Endothelial cell of umbilical vein (primary cell): Measurements from ENCODE around the gene LCN6. TPM values are rescaled to one million over a fixed set of nuclear protein-coding genes. Genes with fewer than 3 reads are reported as not detected.

ENCODE experiments used
- BruUV-seq: library from RNA; stranded (reverse); fragments of 400-500 nt; replicated peaks from 2 replicates; lab custom pipeline; 2021; lab: Mats Ljungman, UMichigan
- CTCF ChIA-PET: fragments of 300-600, 350-600 bp; sonication (Branson Sonifier 250); formaldehyde crosslinking; loops from one replicate; lab custom pipeline; 2021; ENCODE audit warnings: antibody characterized with exemption, inconsistent platforms; lab: Charles Lee
- POLR2A ChIA-PET: fragments of 300-600, 350-600 bp; sonication (Branson Sonifier 250); formaldehyde crosslinking; loops from one replicate; lab custom pipeline; 2021; ENCODE audit warnings: antibody characterized with exemption, inconsistent platforms; lab: Charles Lee
- DNase-seq: peaks from one replicate; pipeline ENCODE4 v3.0.0-alpha.2; 2011; ENCODE audit warnings: low read depth, low spot score
- FAIRE-seq: peaks from 2 replicates; lab custom pipeline; 2011; peaks lifted over from hg19 to GRCh38; lab: Jason Lieb, UNC
- H2AFZ ChIP-seq: 2 replicates; pipeline ENCODE4 v1.6.0; 2012; ENCODE audit warnings: low read depth, low read length, control low read depth, inconsistent platforms
- H3K27ac ChIP-seq: 2 replicates; pipeline ENCODE4 v1.5.1; 2011; ENCODE audit warnings: low read depth, mild to moderate bottlenecking, control low read depth, low read length, moderate library complexity; ENCODE audit not compliant: insufficient read depth
- H3K27me3 ChIP-seq, 2 experiments: 2 replicates each; pipeline versions ENCODE4 v1.6.0 to v1.6.1; 2011; ENCODE audit warnings: low read length in 2 of 2, mixed read lengths in 1 of 2; ENCODE audit not compliant: control insufficient read depth in 2 of 2, insufficient read depth in 2 of 2
- H3K36me3 ChIP-seq, 2 experiments: 2 replicates in 1 of 2; 3 replicates in 1 of 2; pipeline ENCODE4 v1.5.1; 2011; ENCODE audit warnings: low read length in 2 of 2, mild to moderate bottlenecking in 1 of 2, moderate library complexity in 1 of 2; ENCODE audit not compliant: control insufficient read depth in 2 of 2, insufficient read depth in 2 of 2; ENCODE audit errors: extremely low read depth in 1 of 2
- H3K4me1 ChIP-seq: 3 replicates; pipeline ENCODE4 v1.5.1; 2011; ENCODE audit warnings: mild to moderate bottlenecking, low read length; ENCODE audit not compliant: control insufficient read depth, insufficient read depth; ENCODE audit errors: extremely low read depth
- H3K4me2 ChIP-seq: 2 replicates; pipeline ENCODE4 v1.6.1; 2011; ENCODE audit warnings: low read length, control low read depth, mixed read lengths; ENCODE audit not compliant: insufficient read depth
- H3K4me3 ChIP-seq, 3 experiments: fragments of 200-600 bp in 1 of 3; sonication (generic), shearing (Covaris generic) in 1 of 3; replicated peaks in 1 of 3; 2 replicates each; pipeline ENCODE4 v1.5.1; 2011 to 2016; ENCODE audit warnings: control low read depth in 3 of 3, low read length in 3 of 3, mild to moderate bottlenecking in 2 of 3, inconsistent platforms in 1 of 3, low read depth in 1 of 3, moderate library complexity in 1 of 3; ENCODE audit not compliant: insufficient read depth in 1 of 3
- H3K79me2 ChIP-seq: 2 replicates; pipeline ENCODE4 v1.6.0; 2012; ENCODE audit warnings: low read length, inconsistent platforms; ENCODE audit not compliant: control insufficient read depth, insufficient read depth
- H3K9ac ChIP-seq: replicated peaks from 2 replicates; pipeline ENCODE3; 2011; ENCODE audit warnings: low read length, control low read depth; ENCODE audit not compliant: insufficient read depth; ENCODE audit errors: extremely low read depth
- H3K9me1 ChIP-seq: replicated peaks from 3 replicates; pipeline ENCODE4 v1.6.0; 2011; ENCODE audit warnings: mild to moderate bottlenecking, low read length; ENCODE audit not compliant: control insufficient read depth, insufficient read depth; ENCODE audit errors: extremely low read depth
- H3K9me3 ChIP-seq: replicated peaks from 2 replicates; pipeline ENCODE4 v1.5.1; 2012; ENCODE audit warnings: low read length, inconsistent platforms; ENCODE audit not compliant: control insufficient read depth, insufficient read depth
- H4K20me1 ChIP-seq: replicated peaks from 2 replicates; pipeline ENCODE3; 2011; ENCODE audit warnings: mild to moderate bottlenecking, low read length; ENCODE audit not compliant: control insufficient read depth, insufficient read depth; ENCODE audit errors: extremely low read depth
- MYC ChIP-seq: IDR thresholded peaks from one replicate; pipeline ENCODE4 v1.6.1; 2011; ENCODE audit warnings: mild to moderate bottlenecking, low read depth, low read length
- POLR2A ChIP-seq: IDR thresholded peaks from 2 replicates; pipeline ENCODE4 v1.6.1; 2012; ENCODE audit warnings: low read depth, mild to moderate bottlenecking, control low read depth, low read length
- dilution Hi-C: fragments of 300-500 bp; cut with MboI; formaldehyde crosslinking; loops from one replicate; pipeline ENCODE4 v1.15.0; 2019; ENCODE audit warnings: low sequenced_read_pairs; ENCODE audit not compliant: extremely low pct_ligation_motif_present
- intact Hi-C: fragments of 100-400 bp; cut with micrococcal nuclease; formaldehyde crosslinking; loops from one replicate; pipeline ENCODE4 v1.10.0; 2022
- polyA plus RNA-seq, 4 experiments: library from polyadenylated mRNA; depleted of rRNA in 3 of 4; stranded (reverse) in 3 of 4; unstranded in 1 of 4; fragments of >200 nt; gene quantifications; 2 replicates each; pipeline versions ENCODE4 v1.2.1 to v1.2.3, GENCODE V29; 2011 to 2012; ENCODE audit warnings: missing spikeins in 1 of 4
- total RNA-seq: library from RNA; stranded (reverse); gene quantifications from 2 replicates; pipeline ENCODE4 v1.2.3, GENCODE V29; 2021
- TF ChIP-seq, protein P1 (sequence below), 2 donors: IDR thresholded peaks; 1 replicate in 1 of 2; 2 replicates in 1 of 2; pipeline ENCODE4 v1.5.1; 2011; ENCODE audit warnings: low read length in 2 of 2, mild to moderate bottlenecking in 2 of 2, moderate library complexity in 2 of 2, control low read depth in 1 of 2, inconsistent platforms in 1 of 2, low read depth in 1 of 2; ENCODE audit not compliant: insufficient read depth in 1 of 2; ENCODE audit errors: extremely low read depth in 1 of 2
- TF ChIP-seq, protein P2 (sequence below): IDR thresholded peaks from 2 replicates; pipeline ENCODE4 v1.6.1; 2011; ENCODE audit not compliant: insufficient read depth, insufficient read length

Gene LCN6
- total and polyA plus RNA-seq, 2 donors (not counting 3 experiments of a cell fraction or from before 2014, with no cell fraction given) = 0.17 TPM; not detected in 1

DNA sequence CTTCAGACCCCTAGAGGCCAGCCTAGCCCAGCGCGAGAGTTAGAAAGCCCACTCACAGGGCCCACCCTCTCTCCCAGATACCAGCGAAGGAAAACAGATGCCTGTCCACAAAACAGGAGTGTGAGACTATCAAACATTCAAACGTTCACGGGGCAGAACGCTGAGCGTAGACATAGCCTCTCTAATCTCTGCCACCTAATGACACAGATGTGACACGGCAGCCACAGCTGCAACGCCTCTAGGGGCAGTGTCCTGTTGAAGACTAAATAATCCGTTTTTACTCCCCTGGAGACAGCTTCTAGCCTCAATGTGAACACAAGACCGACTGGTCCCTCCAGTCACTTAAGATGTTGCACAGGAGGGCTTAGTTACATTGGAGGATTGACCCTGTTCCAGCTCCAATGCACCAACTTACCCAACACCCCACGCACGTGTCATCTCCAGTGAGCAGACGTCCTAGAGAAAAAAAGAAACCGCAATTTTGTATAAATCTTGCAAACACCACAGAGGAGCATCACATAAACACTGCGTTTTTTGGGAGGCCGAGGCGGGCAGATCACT is 21.6 kb downstream of the LCN6 start:
- H3K4me1 ChIP-seq = peaks cover 43% of the 10 kb centered on the region
- CTCF ChIA-PET = interaction anchor here (0.9 to 3.0 kb wide), 7 partner anchors 8 to 33 kb away, joined by 3 to 16 read pairs (median 4); partner anchors contain the start of gene LCN8
- no peaks in the 10 kb centered on the region for H4K20me1 ChIP-seq
- H3K27me3 ChIP-seq = no peaks in the 10 kb centered on the region
- H3K27ac ChIP-seq = peak overlapping the region; percentile 30
- no peaks in the 10 kb centered on the region for H3K9me1 ChIP-seq
- DNase-seq (peak; percentile 56), FAIRE-seq (peak; percentile 72)
- BruUV-seq = no TSS peak
- H3K4me2 ChIP-seq = peak overlapping the region; percentile 67
- TF ChIP-seq, protein P1, sequence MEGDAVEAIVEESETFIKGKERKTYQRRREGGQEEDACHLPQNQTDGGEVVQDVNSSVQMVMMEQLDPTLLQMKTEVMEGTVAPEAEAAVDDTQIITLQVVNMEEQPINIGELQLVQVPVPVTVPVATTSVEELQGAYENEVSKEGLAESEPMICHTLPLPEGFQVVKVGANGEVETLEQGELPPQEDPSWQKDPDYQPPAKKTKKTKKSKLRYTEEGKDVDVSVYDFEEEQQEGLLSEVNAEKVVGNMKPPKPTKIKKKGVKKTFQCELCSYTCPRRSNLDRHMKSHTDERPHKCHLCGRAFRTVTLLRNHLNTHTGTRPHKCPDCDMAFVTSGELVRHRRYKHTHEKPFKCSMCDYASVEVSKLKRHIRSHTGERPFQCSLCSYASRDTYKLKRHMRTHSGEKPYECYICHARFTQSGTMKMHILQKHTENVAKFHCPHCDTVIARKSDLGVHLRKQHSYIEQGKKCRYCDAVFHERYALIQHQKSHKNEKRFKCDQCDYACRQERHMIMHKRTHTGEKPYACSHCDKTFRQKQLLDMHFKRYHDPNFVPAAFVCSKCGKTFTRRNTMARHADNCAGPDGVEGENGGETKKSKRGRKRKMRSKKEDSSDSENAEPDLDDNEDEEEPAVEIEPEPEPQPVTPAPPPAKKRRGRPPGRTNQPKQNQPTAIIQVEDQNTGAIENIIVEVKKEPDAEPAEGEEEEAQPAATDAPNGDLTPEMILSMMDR (IDR thresholded peaks at IDR 0.05; ENCODE audit: extremely low read depth in 1 of 2, insufficient read depth in 1 of 2, low read depth in 1 of 2, low read length in 2 of 2) = peak; percentile 42 to 49
- TF ChIP-seq, protein P2, sequence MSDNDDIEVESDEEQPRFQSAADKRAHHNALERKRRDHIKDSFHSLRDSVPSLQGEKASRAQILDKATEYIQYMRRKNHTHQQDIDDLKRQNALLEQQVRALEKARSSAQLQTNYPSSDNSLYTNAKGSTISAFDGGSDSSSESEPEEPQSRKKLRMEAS = no peak
- peak overlapping the region; percentile 18 to 89 (median 70) for H3K4me3 ChIP-seq
- H3K9ac ChIP-seq = peak overlapping the region; percentile 67
- POLR2A ChIA-PET = interaction anchor here (0.6 to 3.3 kb wide), 6 partner anchors 8 to 341 kb away, joined by 4 to 32 read pairs (median 8); partner anchors contain the start of gene AGPAT2
- intact Hi-C loops = loop anchor here (5.0 kb wide), 1 partner anchor 66 kb away; the partner anchor contains the start of gene TMEM141
- no peak overlapping the region for H2AFZ ChIP-seq
- H3K36me3 ChIP-seq = peaks cover 12 to 36% of the 10 kb centered on the region in 2 experiments
- dilution Hi-C loops = no loop called here
- no peaks in the 10 kb centered on the region for H3K9me3 ChIP-seq
- H3K79me2 ChIP-seq = peaks cover 81% of the 10 kb centered on the region

DNA sequence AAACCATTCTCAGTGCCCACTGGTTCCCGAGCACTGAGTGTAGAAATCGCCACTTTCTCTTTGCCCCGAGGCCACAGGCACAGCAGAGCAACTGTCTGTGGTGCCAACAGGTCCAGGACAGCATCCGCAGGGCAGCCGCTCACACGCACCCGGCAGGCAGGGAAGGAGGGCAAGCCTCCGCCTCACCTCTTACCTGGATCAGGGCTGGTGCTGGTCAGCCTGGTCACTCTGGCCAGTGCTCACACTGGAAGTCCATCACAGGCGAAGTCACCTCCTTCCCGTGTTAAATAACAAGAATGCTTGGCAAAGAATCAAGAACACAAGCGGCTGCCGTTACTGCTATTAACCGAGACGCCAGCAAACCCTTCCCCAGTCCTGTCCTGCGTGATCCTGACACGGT is 22.2 kb downstream of the LCN6 start:
- Histone ChIP-seq H3K4me3 (peak overlapping the region; percentile 18 to 89 (median 70)), H3K9ac (peak overlapping the region; percentile 67), H3K27ac (peak overlapping the region; percentile 30), H3K36me3 (peaks cover 12 to 36% of the 10 kb centered on the region in 2 experiments), H4K20me1 (no peaks in the 10 kb centered on the region), H3K27me3 (no peaks in the 10 kb centered on the region), H3K4me1 (peaks cover 48% of the 10 kb centered on the region), H3K9me3 (no peaks in the 10 kb centered on the region), H3K4me2 (peak overlapping the region; percentile 67), H3K9me1 (no peaks in the 10 kb centered on the region), H3K79me2 (peaks cover 81% of the 10 kb centered on the region), H2AFZ (no peak overlapping the region)
- dilution Hi-C loops (no loop called here), intact Hi-C loops (loop anchor here (5.0 kb wide), 1 partner anchor 66 kb away; the partner anchor contains the start of gene TMEM141)
- ChIA-PET POLR2A (interaction anchor here (1.1 to 3.3 kb wide), 4 partner anchors 7 to 40 kb away, joined by 8 to 32 read pairs (median 15); partner anchors contain the start of gene AGPAT2), CTCF (interaction anchor here (1.3 to 3.0 kb wide), 4 partner anchors 12 to 32 kb away, joined by 3 to 16 read pairs (median 6); partner anchors contain the start of gene LCN8)
- no peak for TF ChIP-seq MYC
- TF ChIP-seq, protein P2 = no peak
- peak; percentile 61 for TF ChIP-seq POLR2A
- FAIRE-seq (peak; percentile 62), DNase-seq (no peak)
- BruUV-seq = no TSS peak
